Left renal cortex interstitium (tissue), 4 donors: Measurements from ENCODE around the gene ARFGAP1. TPM values are rescaled to one million over a fixed set of nuclear protein-coding genes. Genes with fewer than 3 reads are reported as not detected.

ENCODE experiments used
- DNase-seq, 4 donors: peaks; one replicate each; pipeline ENCODE4 v3.0.0-alpha.2; 2013; ENCODE audit warnings: low read depth in 4 of 4, low spot score in 2 of 4, missing footprints in 1 of 4
- polyA plus RNA-seq, 4 donors: library from polyadenylated mRNA; unstranded; fragments of 120-200 nt; gene quantifications; one replicate each; pipeline ENCODE4 v1.2.1, GENCODE V29; 2013; ENCODE audit not compliant: insufficient read length in 4 of 4

Gene ARFGAP1
- polyA plus RNA-seq, 4 donors: 53.9 to 90.8 (median 73.9) TPM

DNA sequence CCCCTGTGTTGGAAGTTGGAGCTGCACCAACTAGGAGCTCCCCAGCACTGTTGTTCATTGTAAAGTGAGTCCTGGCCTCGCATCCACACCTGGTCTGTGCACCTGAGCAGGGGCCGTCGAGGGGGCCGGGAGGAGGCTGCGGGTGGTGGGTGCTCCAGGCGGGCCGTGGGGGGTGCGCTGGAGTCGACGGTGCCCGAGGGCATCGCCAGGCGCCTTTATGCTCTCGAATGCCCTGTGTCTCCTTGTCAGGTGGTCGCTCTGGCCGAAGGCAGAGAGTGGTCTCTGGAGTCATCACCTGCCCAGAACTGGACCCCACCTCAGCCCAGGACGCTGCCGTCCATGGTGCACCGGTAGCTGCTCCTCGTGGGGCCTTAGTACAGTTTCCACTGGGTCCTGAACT, 4.3 kb downstream of the ARFGAP1 start:
- no peak for DNase-seq

DNA sequence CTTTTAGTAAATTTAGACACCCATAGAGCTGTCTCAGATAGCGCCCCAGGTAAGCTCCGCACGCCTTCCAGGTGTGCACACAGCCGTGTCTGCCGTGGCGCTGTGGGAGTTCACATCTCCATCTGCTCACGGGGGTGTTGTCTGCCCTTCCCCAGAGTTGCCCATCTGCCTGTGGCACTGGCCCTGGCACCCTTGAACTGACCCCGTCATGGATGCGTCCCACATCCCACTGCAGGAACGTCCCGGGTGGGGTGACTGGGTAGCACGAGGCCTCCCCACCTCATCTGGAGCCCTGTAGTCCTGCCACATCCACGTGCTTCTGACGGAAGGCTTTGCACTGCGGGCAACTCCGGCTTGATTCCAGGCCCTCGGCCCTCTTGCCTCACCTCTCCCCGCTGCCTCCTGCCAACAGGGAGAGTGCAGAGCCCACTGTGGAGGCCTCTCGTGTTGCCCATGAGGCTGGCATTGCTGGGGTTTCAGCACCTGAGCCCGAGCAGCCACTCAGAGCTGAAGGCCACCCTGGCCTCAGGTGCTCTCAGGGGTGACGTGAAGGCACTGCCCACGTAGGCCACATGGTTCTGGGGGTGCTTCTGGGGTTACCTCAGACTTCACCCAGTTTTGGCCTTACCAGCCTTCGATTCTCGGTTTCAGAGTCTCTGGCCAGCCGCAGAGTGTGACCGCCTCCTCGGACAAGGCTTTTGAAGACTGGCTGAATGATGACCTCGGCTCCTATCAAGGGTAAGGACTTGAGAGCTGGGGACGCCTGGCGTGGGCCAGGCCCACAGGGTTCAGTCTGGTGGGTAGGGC, 5.1 kb downstream of the ARFGAP1 start:
- DNase-seq: no peak

DNA sequence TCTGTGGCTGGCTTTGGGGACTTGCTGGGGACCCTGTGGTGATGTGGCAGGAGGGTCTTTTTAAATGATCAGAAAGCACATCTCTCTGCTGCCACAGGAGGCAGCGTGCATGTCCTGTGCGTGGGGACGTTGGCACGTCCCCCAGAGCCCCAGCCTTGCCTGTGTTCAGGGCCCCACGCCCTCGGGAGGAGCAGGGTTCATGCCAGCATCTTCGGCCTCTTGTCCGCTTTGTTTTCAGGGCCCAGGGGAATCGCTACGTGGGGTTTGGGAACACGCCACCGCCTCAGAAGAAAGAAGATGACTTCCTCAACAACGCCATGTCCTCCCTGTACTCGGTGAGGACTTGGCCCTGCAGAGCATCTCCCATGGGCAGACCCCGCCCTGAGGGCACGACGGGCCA, 6.0 kb downstream of the ARFGAP1 start:
- DNase-seq: no peak

DNA sequence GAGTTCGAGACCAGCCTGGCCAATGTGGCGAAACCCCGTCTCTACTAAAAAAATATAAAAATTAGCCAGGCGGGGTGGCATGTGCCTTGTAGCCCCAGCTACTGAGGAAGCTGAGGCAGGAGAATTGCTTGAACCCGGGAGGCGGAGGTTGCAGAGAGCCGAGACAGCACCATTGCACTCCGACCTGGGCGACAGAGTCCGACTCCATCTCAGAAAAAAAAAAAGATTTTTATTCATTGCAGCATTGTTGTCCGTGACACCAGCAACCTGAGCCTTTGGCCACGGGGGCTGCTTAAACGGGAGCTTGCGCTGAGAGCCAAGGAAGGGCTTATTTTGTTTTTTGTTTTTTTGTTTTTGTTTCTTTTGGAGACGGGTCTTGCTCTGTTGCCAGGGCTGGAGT, 7.3 kb downstream of the ARFGAP1 start:
- DNase-seq: no peak

DNA sequence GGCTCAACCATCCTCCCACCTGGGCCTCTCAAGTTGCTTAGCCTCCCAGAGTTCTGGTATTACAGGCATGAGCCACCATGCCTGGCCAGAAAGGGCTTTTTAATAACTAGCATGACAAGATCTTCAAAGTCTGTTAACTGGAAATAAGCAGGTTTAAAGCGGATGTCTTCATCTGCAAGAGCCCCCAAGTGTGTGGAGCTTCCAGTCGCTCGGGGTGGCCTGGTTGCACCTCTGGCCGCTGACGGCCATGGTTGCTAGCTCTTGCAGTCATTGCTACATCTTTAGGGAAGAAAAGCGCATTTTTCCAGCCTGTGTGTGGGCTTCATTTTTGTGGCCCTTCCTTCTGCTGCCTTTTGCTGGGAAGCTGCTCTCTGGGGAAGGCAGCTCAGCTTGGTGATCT, 7.8 kb downstream of the ARFGAP1 start:
- no peak for DNase-seq

DNA sequence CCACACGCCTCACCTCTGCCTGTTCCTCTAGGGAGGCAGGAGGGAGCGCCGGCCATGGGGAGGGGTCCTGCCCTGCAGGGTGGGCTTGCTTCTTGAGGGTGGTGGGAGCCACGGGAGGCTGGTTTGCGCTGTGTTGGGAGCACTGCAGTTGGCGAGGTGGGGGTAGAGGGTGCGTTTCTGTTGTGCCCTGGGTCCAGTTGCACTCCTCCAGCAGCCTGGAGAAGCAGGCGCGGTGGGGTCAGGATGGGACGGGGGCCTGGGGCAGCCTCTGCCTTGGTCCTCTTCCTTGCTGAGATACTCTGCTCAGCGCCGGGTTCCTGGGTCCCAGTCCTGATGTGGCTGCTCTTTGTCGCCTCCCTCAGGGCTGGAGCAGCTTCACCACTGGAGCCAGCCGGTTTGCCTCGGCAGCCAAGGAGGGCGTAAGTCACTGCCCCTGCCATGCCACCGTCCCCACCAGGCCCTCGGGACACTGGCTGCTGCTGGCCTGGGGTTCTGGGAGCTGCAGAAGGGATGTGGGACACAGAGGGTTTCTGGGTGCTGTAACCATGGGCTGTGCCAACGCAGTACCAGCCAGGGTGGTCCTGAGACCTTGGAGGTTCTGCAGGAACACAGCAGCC, 8.4 kb downstream of the ARFGAP1 start:
- no peak for DNase-seq

DNA sequence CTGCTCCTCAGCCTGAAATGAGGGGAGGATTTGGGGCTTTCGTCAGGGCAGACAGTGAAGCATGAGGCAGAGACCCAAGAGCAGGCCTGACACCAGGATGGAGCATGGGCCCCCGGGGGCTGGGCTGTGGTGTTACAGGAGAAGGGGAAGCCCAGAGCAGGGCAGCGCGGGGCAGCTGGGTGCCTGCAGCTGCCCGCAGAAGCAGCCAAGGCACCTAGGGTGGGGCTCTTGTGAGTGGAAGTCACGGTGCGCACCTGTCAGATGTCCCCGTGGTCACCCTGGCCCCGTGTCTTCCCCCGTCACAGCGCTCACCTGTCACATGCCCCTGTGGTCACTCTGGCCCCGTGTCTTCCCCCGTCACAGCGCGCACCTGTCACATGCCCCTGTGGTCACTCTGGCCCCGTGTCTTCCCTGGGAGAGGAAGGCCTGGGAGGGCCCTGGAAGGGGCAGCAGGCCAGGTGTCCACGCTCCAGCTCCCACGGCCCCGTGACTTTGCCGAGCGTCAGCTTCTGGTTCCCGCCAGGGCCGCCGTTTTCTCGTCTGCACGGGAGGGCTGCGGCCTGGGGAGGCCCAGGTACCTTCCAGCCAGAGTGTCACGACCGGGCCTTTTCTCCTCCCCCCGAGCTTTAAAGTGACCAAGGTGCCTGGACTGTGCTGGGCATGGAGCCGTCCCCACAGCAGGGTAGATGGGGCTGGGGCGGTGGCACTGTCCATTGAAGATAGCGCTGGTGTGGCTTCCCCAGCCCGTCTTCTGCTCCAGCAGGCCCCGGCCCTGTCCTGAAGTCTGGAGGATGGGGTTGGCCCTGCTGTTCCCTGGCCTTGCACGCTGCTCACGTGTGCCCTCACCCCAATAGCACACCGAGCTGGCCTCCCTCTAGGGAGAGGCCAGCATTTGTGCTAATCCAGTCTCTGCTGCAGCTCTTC, 9.4 kb downstream of the ARFGAP1 start:
- DNase-seq: no peak

DNA sequence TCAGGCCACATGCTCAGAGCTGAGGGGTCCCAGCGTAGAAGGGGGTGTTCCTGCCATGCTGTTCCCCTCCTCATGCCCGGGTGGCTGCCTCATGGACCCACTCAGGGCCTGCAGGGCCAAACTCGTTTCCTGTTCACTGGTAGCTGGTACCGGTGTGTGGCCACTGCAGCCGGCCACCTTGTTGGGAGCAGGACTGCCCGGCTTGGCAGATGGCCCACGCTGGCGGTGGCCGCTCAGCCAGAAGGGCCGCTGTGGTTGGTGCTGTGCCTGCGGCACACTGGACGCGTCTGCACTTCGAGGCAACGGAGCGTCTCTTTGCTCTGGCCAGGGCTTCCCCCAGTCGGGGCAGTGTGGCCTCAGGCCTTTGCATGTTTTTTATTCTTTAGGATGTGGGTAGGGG, 10.3 kb downstream of the ARFGAP1 start:
- no peak for DNase-seq

DNA sequence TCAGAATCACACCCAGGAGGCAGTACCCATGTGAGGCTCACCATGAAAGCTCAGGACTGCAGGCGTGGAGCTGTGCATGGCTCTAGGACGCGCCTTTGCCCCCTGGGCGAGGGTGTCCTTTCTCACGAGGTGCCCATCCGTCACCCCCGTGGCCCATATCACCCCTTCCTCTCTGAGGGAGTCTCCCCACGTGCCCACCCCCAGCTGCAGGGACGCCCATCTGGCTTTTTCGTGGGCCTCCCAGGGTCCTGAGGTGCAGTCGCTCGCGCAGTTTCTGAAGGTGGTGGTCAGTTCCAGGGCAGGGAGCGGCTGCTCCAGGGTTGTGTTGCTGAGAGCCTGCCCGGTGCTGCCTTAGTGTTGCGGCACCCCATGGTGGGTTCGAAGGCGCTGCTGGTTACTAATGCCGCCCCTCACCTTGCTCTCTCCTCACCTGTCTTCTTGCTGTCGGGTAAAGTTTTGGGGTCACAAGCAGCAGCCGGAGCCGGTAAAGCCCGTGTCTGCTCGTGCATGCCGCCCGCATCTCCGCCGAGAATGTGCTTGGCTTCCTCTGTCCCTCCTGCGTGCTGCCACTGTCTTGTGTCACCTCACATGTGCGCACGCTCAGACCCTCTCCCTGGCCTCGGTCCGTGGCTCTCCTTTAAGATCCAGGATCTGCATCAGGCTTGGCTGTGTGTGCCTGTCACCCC, 10.9 kb downstream of the ARFGAP1 start:
- no peak for DNase-seq

DNA sequence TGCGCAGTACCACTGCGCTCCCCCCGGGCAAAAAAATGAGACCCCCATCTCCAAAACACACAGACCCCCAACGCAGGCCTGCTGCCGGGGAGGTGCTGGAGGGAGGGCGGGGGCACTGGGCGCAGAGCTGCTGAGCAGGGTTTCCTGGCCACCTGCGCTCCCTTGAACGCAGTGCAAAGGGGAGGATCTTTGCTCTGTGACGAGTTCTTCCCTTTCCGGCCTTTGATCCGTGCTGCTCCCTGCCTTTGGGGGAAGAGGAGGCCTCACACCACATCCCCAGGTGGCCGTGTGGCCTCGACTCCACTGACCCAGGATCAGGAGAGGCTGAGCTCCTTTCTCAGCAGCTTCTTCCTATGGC, 11.4 kb downstream of the ARFGAP1 start:
- DNase-seq: no peak

DNA sequence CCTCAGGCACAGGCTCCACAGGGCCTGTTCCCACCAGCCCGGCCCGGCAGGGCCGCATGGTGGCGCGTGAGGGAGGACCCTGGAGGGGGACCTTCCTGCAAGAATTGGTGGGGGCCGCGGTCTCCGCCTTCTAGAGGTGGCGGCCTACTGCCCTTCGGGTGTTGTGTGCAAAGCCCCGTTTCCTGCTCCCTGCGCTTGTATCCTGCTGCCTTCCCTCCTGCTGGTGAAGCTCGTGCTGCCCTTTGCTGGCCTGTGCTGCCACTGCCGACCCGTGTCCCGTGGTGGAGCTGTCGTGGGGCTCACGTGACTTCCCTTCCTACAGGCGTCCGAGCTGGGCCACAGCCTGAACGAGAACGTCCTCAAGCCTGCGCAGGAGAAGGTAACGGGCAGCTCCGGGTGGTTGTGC, 11.9 kb downstream of the ARFGAP1 start:
- no peak for DNase-seq

DNA sequence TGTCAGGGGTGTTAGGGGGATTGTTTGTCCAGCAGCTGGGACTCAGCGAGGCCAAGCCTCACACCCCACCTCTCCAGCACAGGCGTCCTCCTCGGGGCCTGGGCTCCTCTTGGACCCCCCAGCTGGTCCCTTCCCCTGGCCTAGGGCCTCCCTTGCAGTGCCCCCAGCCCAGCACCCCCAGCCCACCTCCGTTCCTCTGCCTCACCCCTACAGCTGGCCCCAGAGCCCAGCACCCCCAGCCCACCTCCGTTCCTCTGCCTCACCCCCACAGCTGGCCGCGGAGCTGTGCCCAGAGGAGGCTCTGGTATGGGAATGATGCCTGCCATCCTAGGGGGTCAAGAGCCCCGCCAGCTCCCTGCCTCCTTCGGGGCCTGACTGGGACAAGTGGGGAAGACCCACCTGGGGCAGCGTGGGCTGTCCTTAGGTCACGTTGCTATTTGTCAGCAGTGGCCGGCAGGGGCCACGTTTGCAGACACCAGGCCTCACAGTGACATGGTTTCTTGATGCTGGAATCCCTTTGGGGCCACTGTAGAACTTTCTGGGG, 12.4 kb downstream of the ARFGAP1 start:
- no peak for DNase-seq

DNA sequence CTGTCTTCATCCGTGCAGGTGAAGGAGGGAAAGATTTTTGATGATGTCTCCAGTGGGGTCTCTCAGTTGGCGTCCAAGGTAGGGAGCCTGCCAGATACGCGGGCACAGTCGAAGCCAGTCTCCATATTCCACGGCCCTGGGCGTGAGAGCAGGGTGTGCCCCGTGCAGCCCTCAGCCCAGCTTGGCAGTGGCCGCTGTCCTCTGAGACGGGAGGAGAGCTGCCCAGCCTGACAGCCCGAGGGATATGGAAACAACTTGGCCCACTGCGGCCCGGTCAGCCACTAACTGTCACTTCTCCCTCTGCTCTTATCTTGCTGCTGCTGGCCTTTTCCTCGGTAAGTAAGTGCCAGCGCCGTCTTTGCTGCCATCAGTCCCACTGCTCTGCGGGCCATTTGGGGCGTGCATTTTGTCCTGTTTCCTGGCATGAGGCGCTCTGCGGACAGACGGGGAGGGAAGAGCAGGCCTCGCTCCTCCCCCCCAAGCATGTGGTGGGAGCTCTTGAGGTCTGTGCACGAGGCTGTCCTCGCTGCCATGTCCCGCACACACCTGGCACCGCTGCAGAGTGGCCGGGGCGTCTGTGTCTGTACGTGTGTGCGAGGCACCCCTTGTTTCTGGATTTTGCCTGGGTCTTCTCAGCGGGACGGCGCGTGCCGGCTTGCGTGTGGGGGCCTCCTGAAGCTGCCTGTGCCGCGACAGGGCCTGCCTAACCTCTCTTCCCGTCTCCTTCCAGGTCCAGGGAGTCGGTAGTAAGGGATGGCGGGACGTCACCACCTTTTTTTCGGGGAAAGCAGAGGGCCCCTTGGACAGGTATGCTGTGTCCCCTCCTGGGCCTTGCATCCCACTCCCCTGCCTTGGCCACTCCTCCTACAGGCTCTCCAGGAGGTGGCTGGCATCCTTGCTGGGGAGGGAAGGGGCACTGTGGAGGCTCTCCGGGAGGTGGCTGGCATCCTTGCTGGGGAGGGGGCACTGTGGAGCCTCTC, 13.3 kb downstream of the ARFGAP1 start:
- no peak for DNase-seq

DNA sequence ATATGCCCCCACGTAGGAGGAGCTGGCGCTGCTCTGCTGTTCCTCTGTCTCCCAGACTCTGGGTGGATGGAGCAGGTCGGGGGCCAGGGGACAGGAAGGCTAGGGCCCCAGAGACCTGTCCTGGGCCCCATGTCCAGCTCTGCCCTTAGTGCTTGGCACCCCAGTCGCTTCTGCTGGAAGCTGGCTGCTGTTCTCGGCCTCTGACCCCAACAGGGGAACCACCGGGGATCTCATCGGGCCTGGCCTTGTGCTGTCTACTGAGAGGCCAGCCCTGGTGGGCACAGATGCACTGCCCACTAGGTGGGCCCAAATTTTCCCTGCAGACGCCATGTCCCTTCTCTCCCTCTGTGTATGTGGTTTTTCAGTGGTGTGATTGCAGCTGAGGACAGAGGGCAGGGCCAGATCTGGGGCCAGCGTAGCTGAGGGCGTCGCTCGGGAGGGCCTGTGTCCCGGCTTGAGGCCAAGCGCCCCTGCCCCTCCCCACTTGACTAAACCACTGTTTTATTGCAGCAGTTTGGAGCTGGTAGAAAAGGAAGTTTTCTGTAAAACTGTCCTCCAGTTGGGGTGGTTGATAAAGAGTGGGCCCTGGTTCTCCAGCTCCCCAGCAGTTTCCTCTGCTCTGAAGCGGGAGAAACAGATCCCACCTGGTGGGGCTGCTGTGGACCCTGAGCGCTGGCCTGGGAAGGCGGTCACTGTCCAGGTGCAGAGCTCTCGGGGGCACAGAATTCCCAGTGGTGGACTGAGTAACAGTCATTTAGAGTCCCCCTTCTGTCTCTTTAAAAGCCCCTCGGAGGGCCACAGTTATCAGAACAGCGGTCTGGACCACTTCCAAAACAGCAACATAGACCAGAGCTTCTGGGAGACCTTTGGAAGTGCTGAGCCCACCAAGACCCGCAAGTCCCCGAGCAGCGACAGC, 14.4 kb downstream of the ARFGAP1 start:
- DNase-seq: no peak

DNA sequence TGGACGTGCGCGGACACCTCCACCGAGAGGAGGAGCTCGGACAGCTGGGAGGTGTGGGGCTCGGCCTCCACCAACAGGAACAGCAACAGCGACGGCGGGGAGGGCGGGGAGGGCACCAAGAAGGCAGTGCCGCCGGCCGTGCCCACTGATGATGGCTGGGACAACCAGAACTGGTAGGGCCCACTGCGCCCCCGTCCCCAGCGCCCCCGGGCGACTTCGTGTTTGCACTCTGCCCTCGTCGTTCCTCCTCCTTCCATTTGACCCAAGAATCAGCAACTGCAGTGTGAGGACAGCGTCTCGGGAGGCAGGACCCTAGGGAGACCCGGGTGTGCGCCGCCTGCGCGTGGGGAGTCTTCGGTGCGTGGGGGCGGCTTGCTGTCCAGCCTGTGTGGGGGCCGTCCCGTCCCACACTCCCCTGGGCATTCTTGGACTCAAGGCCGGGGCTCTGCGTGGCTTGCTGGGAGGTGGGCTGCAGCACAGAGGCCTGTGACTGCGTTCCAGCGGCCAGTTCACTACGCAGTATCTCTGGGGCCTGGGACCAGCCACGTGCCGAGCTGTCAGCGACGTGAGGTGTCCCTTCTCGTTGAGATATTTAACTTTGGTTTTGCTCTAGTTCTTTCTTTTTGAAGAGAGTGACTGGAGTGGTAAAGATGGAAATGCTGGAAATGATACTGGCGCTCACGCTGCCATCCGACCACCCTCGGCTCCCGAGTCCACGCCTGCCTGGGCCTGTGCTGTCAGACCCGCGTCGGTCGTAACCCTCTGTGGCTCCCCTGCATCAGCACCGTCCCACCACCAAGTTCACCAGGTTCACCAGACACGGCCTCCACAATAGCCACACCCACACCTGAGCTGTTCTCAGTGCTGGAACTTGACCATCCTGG, 15.3 kb downstream of the ARFGAP1 start:
- DNase-seq: no peak

DNA sequence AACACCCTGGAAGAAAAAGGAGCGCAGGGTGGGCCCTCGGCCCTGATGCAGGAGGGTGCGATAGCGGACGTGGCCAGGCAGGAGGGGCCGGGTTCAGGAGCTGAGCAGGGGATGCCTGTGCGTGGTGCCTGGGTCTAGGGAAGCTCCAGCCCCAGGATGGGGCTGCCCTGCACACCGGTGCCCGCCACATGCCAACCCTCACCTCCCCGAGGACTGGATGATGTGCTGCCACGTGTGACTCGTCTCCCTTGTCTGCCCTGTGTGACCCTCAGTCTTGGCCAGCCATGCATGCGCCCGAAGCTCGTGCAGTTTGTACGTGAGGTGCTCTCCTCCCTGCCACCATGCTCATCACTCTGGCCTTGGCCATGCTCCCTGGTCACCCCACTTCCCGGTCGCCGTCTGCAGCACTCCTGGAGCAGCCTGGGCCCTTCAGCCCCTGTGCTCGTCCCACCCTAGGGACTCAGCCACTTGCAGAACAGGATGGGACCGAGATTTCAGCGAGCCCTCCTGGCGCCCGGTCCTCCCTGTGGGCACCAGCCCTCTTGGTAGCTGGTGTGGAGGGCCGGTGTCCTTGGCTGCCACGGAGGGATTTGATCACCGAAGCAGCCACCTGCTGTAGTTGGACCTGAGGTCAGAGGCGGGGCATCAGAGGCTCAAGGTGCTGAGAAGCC, 16.1 kb downstream of the ARFGAP1 start:
- DNase-seq: no peak
